HepG2 (cell line): ENCODE data around the gene ATXN7L3. TPM values are rescaled to one million over a fixed set of nuclear protein-coding genes. Genes with fewer than 3 reads are reported as not detected.

ENCODE experiments used
- ATAC-seq: fragments of 200-7000 bp; cut with Tn5 transposase; 3 replicates; pipeline ENCODE4 v1.9.1; 2020; ENCODE audit warnings: mild to moderate bottlenecking, moderate library complexity
- BruUV-seq: library from RNA; stranded (reverse); fragments of 400-500 nt; replicated peaks from 2 replicates; lab custom pipeline; 2021; lab: Mats Ljungman, UMichigan
- CTCF ChIA-PET: fragments of 300-600 bp; formaldehyde crosslinking; extraction: SDS; loops from one replicate; lab custom pipeline; 2021; ENCODE audit warnings: low total read pairs, inconsistent platforms, low intra/inter-chr PET ratio; lab: Yijun Ruan, JAX
- POLR2A ChIA-PET: fragments of 350-600 bp; sonication (Branson Sonifier 250); formaldehyde crosslinking; loops from one replicate; lab custom pipeline; 2020; ENCODE audit warnings: antibody characterized with exemption, inconsistent platforms; lab: Yijun Ruan, JAX
- DNase-seq: peaks from one replicate; pipeline ENCODE4 v3.0.0-alpha.2; 2015; ENCODE audit warnings: low spot score
- FAIRE-seq: peaks from 3 replicates; lab custom pipeline; 2011; peaks lifted over from hg19 to GRCh38; lab: Jason Lieb, UNC
- H2AFZ ChIP-seq: one replicate; pipeline ENCODE4 v1.6.1; 2011; ENCODE audit warnings: low read length, inconsistent platforms
- H3K27ac ChIP-seq: fragments of 300-600 bp; 3 replicates; pipeline ENCODE4 v1.8.0; 2011; ENCODE audit warnings: mixed run types, mild to moderate bottlenecking, mixed read lengths, low read length, inconsistent platforms; ENCODE audit not compliant: insufficient read depth; ENCODE audit errors: extremely low read length
- H3K27me3 ChIP-seq, 2 experiments: fragments of 200-600 bp in 1 of 2; 2 replicates in 1 of 2; 3 replicates in 1 of 2; pipeline versions ENCODE4 v1.6.0 to v1.8.0; 2011; ENCODE audit warnings: low read length in 2 of 2, mild to moderate bottlenecking in 2 of 2, moderate library complexity in 2 of 2, inconsistent platforms in 1 of 2; ENCODE audit not compliant: insufficient read depth in 2 of 2, control insufficient read depth in 1 of 2
- H3K36me3 ChIP-seq, 2 experiments: fragments of 200-600 bp in 1 of 2; replicated peaks in 1 of 2; 2 replicates in 1 of 2; 3 replicates in 1 of 2; pipeline versions ENCODE4 v1.5.1 to v1.8.0; 2011; ENCODE audit warnings: low read length in 2 of 2, inconsistent platforms in 1 of 2; ENCODE audit not compliant: insufficient read depth in 2 of 2, control insufficient read depth in 1 of 2
- H3K4me1 ChIP-seq: 2 replicates; pipeline ENCODE4 v1.5.1; 2012; ENCODE audit warnings: low read length, inconsistent platforms; ENCODE audit not compliant: insufficient read depth
- H3K4me2 ChIP-seq: 2 replicates; pipeline ENCODE4 v1.6.0; 2011; ENCODE audit warnings: low read depth, low read length, inconsistent platforms
- H3K4me3 ChIP-seq, 3 experiments: fragments of 200-600 bp in 1 of 3; sonication (generic), shearing (Covaris generic) in 1 of 3; replicated peaks in 1 of 3; 2 replicates each; pipeline ENCODE4 v1.5.1; 2011 to 2016; ENCODE audit warnings: low read length in 3 of 3, inconsistent platforms in 2 of 3, low read depth in 2 of 3, mild to moderate bottlenecking in 2 of 3, control low read depth in 1 of 3, mixed read lengths in 1 of 3; ENCODE audit not compliant: insufficient read depth in 1 of 3
- H3K79me2 ChIP-seq: one replicate; pipeline ENCODE4 v1.6.1; 2011; ENCODE audit warnings: low read length, inconsistent platforms; ENCODE audit not compliant: insufficient read depth
- H3K9ac ChIP-seq: 2 replicates; pipeline ENCODE4 v1.6.0; 2011; ENCODE audit warnings: mild to moderate bottlenecking, low read depth, low read length, inconsistent platforms; ENCODE audit not compliant: insufficient read depth
- H3K9me3 ChIP-seq: 2 replicates; pipeline ENCODE4 v1.5.1; 2012; ENCODE audit warnings: mild to moderate bottlenecking, low read length
- H4K20me1 ChIP-seq: 2 replicates; pipeline ENCODE4 v1.6.0; 2011; ENCODE audit warnings: inconsistent platforms, mild to moderate bottlenecking, low read length, moderate library complexity; ENCODE audit not compliant: insufficient read depth
- AGO2 ChIP-seq: fragments of 200-400 bp; formaldehyde crosslinking; optimal IDR thresholded peaks from 2 replicates; pipeline ENCODE3; 2017; ENCODE audit warnings: mild to moderate bottlenecking, low read depth, low read length, moderate library complexity
- ELF1 ChIP-seq: sonication (generic); formaldehyde crosslinking; IDR thresholded peaks from 2 replicates; pipeline ENCODE4 v1.4.0; 2020; ENCODE audit warnings: missing genetic modification reagents
- HCFC1 ChIP-seq: fragments of 150-350 bp; IDR thresholded peaks from 2 replicates; pipeline ENCODE4 v1.6.1; 2014; ENCODE audit warnings: low read depth, low read length
- MED8 ChIP-seq: sonication (generic); formaldehyde crosslinking; IDR thresholded peaks from 2 replicates; pipeline ENCODE4 v1.8.1; 2023; ENCODE audit warnings: mild to moderate bottlenecking, missing genetic modification reagents; ENCODE audit not compliant: insufficient replicate concordance
- RBFOX2 ChIP-seq: fragments of 200-400 bp; formaldehyde crosslinking; IDR thresholded peaks from 2 replicates; pipeline ENCODE4 v1.6.1; 2017; ENCODE audit warnings: low read depth, mild to moderate bottlenecking, low read length
- YEATS2 ChIP-seq: sonication (generic); formaldehyde crosslinking; IDR thresholded peaks from 2 replicates; pipeline ENCODE4 v1.4.0; 2020; ENCODE audit warnings: missing genetic modification reagents, borderline replicate concordance
- ZNF230 ChIP-seq: sonication (generic); formaldehyde crosslinking; IDR thresholded peaks from 2 replicates; pipeline ENCODE4 v1.4.0; 2020; ENCODE audit warnings: mild to moderate bottlenecking, missing genetic modification reagents
- ZNF260 ChIP-seq: sonication (generic); formaldehyde crosslinking; IDR thresholded peaks from 2 replicates; pipeline ENCODE4 v1.4.0; 2020; ENCODE audit warnings: missing genetic modification reagents, low read depth, mild to moderate bottlenecking, borderline replicate concordance
- ZNF501 ChIP-seq: sonication (generic); formaldehyde crosslinking; IDR thresholded peaks from 2 replicates; pipeline ENCODE4 v1.5.1; 2020; ENCODE audit warnings: mild to moderate bottlenecking, moderate library complexity, missing genetic modification reagents
- WGBS: methylation state at CpG from one replicate; pipeline ENCODE4 v1.1.6; 2017; ENCODE audit warnings: low lambda C conversion rate; 5-methylcytosine and 5-hydroxymethylcytosine counted together
- in situ Hi-C: cut with HindIII; loops from 2 replicates; pipeline ENCODE4 v1.10.0; 2017; ENCODE audit warnings: low pct_unique_long_range_greater_than_20kb; ENCODE audit not compliant: extremely low pct_ligation_motif_present
- intact Hi-C: fragments of 100-400 bp; cut with micrococcal nuclease; formaldehyde crosslinking; loops from one replicate; pipeline ENCODE4 v1.10.0; 2022; ENCODE audit not compliant: unreplicated experiment
- polyA plus RNA-seq, 8 experiments: library from polyadenylated mRNA; depleted of rRNA in 3 of 8; stranded (reverse) in 7 of 8; unstranded in 1 of 8; fragments of >200 nt; fragmentation: Illumina TruSeq in 4 of 8; extraction: Trizol in 4 of 8; gene quantifications; 2 replicates each; pipeline versions ENCODE4 v1.2.1 to v1.2.3, GENCODE V29; 2011 to 2016; ENCODE audit warnings: low read depth in 4 of 8, missing spikeins in 1 of 8, mixed read lengths in 1 of 8; ENCODE audit not compliant: insufficient read depth in 1 of 8
- total RNA-seq, 5 experiments: library from RNA; depleted of rRNA; stranded (reverse); fragments of >200 nt; fragmentation: Illumina TruSeq; extraction: Trizol; gene quantifications; 2 replicates each; pipeline ENCODE4 v1.2.3, GENCODE V29; 2016; ENCODE audit warnings: low read depth in 1 of 5
- TF ChIP-seq, protein P1 (sequence below): sonication (generic); formaldehyde crosslinking; IDR thresholded peaks from 2 replicates; pipeline ENCODE4 v1.5.0; 2020; ENCODE audit warnings: missing genetic modification reagents
- TF ChIP-seq, protein P2 (sequence below): sonication (generic); formaldehyde crosslinking; IDR thresholded peaks from 2 replicates; pipeline ENCODE4 v1.8.1; 2023; ENCODE audit warnings: mild to moderate bottlenecking, missing genetic modification reagents
- TF ChIP-seq, protein P3 (sequence below): sonication (generic); formaldehyde crosslinking; IDR thresholded peaks from 2 replicates; pipeline ENCODE4 v1.5.0; 2020; ENCODE audit warnings: mild to moderate bottlenecking, missing genetic modification reagents

ATXN7L3 gene
- total and polyA plus RNA-seq, 2 of the 13 experiments (the other 11 are each of a cell fraction or from before 2014, with no cell fraction given), result 44.5 to 59.1 TPM

DNA sequence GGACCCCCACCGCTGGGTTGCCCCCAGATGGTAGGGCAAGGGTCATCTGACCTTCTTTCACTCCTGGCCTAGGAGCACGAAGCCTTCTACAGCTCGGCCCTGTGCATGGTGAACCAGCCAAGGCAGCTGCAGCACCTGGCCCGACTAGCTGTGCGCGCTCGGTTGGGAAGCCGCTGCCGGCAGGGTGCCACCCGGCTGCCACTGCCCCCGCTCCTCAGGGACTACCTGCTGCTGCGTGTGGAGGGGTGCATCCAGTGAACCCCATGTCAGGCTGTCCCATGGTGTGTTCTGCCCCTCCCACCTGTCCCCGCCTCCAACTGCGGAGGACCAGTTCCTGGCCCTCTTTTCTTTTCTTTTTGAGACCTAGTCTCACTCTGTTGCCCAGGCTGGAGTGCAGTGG lies 21.6 kb downstream of the ATXN7L3 start:
- Histone ChIP-seq H3K9me3 (no peaks in the 10 kb centered on the region), H4K20me1 (no peaks in the 10 kb centered on the region; the same call in 1 of the 2 replicates), H3K4me3 (no peak overlapping the region), H3K4me1 (peaks cover 18% of the 10 kb centered on the region), H3K79me2 (no peaks in the 10 kb centered on the region), H3K27ac (no peak overlapping the region), H3K36me3 (peaks cover 5 to 28% of the 10 kb centered on the region in 2 experiments), H3K9ac (no peak overlapping the region), H2AFZ (no peak overlapping the region), H3K4me2 (no peak overlapping the region), H3K27me3 (no peaks in the 10 kb centered on the region)
- ChIA-PET CTCF (no interaction called here), POLR2A (no interaction called here)
- FAIRE-seq, result no peak
- in situ Hi-C loops (no loop called here), intact Hi-C loops (no loop called here)
- WGBS, result 95% methylated on average over 4 of the region's 14 CpGs
- TF ChIP-seq MED8 (CRISPR knock-in tag) (no peak), ZNF501 (CRISPR knock-in tag) (no peak), ZNF260 (CRISPR knock-in tag) (no peak), ZNF230 (CRISPR knock-in tag) (no peak), YEATS2 (no peak), RBFOX2 (peak; percentile 44; the same call in 1 of the 2 replicates), ELF1 (CRISPR knock-in tag) (no peak), AGO2 (peak; percentile 29), HCFC1 (no peak)
- TF ChIP-seq, protein P1, sequence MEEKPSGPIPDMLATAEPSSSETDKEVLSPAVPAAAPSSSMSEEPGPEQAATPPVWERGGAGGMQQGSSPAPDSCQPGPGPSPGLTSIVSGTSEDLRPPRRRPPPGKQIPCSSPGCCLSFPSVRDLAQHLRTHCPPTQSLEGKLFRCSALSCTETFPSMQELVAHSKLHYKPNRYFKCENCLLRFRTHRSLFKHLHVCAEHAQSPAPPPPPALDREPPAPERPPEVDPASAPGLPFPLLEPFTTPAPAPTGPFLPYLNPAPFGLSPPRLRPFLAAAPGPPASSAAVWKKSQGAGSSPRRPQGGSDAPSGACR (CRISPR knock-in tag), result no peak
- TF ChIP-seq, protein P2, sequence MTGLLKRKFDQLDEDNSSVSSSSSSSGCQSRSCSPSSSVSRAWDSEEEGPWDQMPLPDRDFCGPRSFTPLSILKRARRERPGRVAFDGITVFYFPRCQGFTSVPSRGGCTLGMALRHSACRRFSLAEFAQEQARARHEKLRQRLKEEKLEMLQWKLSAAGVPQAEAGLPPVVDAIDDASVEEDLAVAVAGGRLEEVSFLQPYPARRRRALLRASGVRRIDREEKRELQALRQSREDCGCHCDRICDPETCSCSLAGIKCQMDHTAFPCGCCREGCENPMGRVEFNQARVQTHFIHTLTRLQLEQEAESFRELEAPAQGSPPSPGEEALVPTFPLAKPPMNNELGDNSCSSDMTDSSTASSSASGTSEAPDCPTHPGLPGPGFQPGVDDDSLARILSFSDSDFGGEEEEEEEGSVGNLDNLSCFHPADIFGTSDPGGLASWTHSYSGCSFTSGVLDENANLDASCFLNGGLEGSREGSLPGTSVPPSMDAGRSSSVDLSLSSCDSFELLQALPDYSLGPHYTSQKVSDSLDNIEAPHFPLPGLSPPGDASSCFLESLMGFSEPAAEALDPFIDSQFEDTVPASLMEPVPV, result no peak
- TF ChIP-seq, protein P3, sequence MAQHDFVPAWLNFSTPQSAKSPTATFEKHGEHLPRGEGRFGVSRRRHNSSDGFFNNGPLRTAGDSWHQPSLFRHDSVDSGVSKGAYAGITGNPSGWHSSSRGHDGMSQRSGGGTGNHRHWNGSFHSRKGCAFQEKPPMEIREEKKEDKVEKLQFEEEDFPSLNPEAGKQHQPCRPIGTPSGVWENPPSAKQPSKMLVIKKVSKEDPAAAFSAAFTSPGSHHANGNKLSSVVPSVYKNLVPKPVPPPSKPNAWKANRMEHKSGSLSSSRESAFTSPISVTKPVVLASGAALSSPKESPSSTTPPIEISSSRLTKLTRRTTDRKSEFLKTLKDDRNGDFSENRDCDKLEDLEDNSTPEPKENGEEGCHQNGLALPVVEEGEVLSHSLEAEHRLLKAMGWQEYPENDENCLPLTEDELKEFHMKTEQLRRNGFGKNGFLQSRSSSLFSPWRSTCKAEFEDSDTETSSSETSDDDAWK (CRISPR knock-in tag), result no peak
- ATAC-seq, result no peak; the same call in 1 of the 3 replicates
- no peak for DNase-seq
- BruUV-seq, result no TSS peak
